Measurements from ENCODE around the gene ZFP42. TPM values are rescaled to one million over a fixed set of nuclear protein-coding genes. Genes with fewer than 3 reads are reported as not detected.

The ZFP42 gene
- total RNA-seq, 1 donor from 2014 or later, result under 0.01 TPM

DNA sequence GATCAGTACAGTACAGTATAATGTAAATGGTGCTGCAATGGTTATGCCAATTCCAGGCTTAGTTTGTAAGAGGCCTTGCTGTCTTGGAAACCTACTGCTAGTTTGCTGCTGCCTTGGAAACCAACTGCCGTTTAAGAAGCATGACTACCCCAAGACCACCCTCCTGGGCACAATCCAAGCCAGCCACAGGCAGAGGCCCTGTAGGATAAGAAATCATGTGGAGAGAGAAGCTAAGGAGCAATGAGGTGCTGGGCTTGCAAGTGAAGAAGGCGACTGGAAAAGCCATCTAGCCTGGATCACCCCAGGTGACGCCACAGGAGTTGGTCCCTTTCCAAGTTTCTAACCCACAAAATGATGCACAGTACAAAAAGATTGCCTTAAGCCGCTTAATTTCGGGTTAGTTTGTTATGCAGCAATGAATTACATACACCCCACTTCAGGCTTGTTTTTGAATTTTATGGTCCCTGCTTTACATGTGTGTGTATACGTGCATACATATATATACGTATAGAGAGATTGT is 16.9 kb downstream of the ZFP42 start:
- FAIRE-seq, result no peak
- TF ChIP-seq, protein P1, sequence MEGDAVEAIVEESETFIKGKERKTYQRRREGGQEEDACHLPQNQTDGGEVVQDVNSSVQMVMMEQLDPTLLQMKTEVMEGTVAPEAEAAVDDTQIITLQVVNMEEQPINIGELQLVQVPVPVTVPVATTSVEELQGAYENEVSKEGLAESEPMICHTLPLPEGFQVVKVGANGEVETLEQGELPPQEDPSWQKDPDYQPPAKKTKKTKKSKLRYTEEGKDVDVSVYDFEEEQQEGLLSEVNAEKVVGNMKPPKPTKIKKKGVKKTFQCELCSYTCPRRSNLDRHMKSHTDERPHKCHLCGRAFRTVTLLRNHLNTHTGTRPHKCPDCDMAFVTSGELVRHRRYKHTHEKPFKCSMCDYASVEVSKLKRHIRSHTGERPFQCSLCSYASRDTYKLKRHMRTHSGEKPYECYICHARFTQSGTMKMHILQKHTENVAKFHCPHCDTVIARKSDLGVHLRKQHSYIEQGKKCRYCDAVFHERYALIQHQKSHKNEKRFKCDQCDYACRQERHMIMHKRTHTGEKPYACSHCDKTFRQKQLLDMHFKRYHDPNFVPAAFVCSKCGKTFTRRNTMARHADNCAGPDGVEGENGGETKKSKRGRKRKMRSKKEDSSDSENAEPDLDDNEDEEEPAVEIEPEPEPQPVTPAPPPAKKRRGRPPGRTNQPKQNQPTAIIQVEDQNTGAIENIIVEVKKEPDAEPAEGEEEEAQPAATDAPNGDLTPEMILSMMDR (IDR thresholded peaks at IDR 0.05; ENCODE audit: insufficient read depth, low read length, severe bottlenecking), result no peak
- H3K27me3 ChIP-seq (ENCODE audit: control insufficient read depth, insufficient read depth, low read length), result no peaks in the 10 kb centered on the region
- H3K4me3 ChIP-seq (ENCODE audit: low read depth, low read length), result no peak overlapping the region
- no peaks in the 10 kb centered on the region for H3K36me3 ChIP-seq (ENCODE audit: control insufficient read depth, insufficient read depth, low read length)
- no peak for DNase-seq (ENCODE audit: low read depth)

DNA sequence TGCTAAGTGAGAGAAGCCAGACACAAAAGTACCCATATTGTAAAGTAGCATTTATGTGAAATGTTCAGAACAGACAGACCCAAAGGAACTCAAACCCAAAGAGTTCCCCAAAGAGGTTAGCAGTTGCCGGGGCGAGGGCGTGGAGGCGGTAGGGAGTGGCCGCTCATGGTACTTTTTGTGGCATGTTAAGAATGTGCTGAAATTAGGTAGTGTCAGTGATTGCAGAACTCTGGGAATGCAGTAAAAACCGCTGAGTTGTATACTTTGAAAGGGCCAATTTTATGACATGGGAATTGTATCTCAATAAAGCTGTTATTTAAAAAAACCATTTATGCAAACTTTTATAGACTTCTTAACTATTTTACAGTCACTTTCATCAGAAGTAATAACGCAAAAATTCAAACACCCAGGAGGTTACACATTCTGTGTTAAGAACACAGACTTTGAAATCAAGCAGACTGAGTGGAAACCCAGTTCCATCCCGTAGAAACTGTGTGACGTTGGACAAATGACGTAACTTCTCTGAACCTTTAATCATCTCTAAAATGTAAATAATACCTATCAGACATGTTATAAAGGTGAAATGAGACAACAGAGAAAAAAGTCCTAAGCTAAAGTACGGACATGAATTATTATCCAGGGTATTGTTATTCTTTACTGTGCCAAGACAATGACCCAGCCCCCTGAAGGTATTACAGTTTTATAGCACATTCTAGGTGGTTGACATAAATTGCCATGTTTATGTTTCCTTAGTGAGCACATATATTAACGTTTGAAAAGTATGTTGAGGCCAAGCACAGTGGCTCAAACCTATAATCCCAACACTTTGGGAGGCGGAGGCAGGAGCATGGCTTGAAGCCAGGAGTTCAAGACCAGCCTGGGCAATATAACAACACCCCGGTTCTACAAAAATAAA is 19.7 kb downstream of the ZFP42 start:
- no peak for DNase-seq (ENCODE audit: low read depth)
- TF ChIP-seq, protein P1 (IDR thresholded peaks at IDR 0.05; ENCODE audit: insufficient read depth, low read length, severe bottlenecking), result no peak

DNA sequence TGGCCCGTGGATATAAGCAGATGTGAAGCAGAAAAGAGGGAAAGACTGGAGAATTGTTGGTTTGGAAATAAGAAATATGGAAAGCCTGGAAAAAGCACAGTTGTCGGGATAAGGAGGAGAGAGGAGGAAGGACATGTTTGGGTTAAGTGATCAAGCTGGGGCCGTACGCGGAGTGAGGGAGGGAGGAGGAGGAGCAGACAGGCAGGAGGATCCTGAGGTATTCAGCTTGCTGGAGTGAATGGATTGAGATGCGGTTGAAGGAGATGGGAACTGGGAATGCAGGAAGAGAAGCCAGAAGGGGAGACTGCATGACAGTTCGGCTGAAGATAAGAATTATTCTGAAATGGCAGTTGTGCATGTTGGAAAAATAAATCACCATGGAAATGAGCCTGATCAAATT is 21.2 kb downstream of the ZFP42 start:
- no peaks in the 10 kb centered on the region for H3K36me3 ChIP-seq (ENCODE audit: control insufficient read depth, insufficient read depth, low read length)
- TF ChIP-seq, protein P1 (IDR thresholded peaks at IDR 0.05; ENCODE audit: insufficient read depth, low read length, severe bottlenecking), result no peak
- H3K4me3 ChIP-seq (ENCODE audit: low read depth, low read length), result no peak overlapping the region
- H3K27me3 ChIP-seq (ENCODE audit: control insufficient read depth, insufficient read depth, low read length), result no peaks in the 10 kb centered on the region
- DNase-seq (ENCODE audit: low read depth) (no peak), FAIRE-seq (no peak)

More for the DNA sequence above, 19.7 kb downstream of the ZFP42 start:
- FAIRE-seq, result no peak
- Histone ChIP-seq H3K36me3 (ENCODE audit: control insufficient read depth, insufficient read depth, low read length) (no peaks in the 10 kb centered on the region), H3K4me3 (ENCODE audit: low read depth, low read length) (no peak overlapping the region), H3K27me3 (ENCODE audit: control insufficient read depth, insufficient read depth, low read length) (no peaks in the 10 kb centered on the region)

DNA sequence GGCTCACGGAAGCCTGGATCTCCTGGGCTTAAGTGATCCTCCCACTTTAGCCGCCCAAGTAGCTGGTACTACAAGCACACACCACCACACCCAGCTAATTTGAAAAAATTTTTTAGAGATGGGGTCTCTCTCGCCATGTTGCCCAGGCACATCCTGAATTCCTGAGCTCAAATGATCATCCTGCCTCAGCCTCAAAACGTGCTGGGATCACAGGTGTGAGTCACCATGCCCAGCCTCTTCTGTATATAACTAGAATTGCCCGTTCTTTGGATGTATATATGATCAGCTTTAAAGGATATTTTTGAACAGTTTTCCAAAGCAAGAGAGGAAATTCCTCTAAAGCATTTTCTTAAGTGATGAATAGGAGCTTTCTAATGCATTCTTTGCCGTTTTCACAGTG is 22.7 kb downstream of the ZFP42 start:
- no peaks in the 10 kb centered on the region for H3K36me3 ChIP-seq (ENCODE audit: control insufficient read depth, insufficient read depth, low read length)
- no peaks in the 10 kb centered on the region for H3K27me3 ChIP-seq (ENCODE audit: control insufficient read depth, insufficient read depth, low read length)
- no peak for FAIRE-seq
- TF ChIP-seq, protein P1 (IDR thresholded peaks at IDR 0.05; ENCODE audit: insufficient read depth, low read length, severe bottlenecking), result no peak
- H3K4me3 ChIP-seq (ENCODE audit: low read depth, low read length), result no peak overlapping the region
- DNase-seq (ENCODE audit: low read depth), result no peak

DNA sequence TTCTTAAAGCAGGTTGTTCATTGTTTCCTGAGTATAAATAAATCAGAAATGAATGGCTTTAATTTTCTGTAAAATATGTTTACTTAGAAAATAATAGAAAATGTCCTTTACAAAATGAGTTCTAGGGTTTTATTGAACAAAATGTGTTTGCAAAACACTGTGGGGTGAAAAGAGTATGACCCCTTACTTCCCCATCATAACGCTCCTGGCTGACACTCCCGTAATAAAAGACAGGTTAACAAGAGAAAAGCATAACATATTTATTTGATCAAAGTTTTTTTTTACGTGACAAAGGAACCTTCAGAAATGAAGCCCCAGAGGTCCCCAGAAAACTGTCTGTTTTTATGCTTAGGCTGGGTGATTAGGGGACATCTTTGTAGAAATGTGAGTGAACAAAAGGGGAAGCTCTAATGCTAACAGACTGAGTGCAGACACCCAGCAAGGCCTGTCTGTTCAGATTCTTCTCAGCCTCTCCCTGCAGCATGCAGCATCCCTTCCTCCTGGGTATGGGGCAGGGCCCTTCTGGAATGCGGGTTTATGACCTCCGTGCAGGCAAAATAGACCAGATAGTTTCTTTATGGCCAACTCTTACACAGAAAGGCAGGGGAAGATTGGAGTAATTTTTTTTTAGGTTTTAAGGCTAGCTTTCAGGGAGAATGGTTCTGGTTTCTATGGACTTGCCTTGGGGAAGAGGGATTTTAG is 26.1 kb downstream of the ZFP42 start:
- TF ChIP-seq, protein P1 (IDR thresholded peaks at IDR 0.05; ENCODE audit: insufficient read depth, low read length, severe bottlenecking), result no peak
- H3K4me3 ChIP-seq (ENCODE audit: low read depth, low read length), result no peak overlapping the region
- H3K36me3 ChIP-seq (ENCODE audit: control insufficient read depth, insufficient read depth, low read length), result no peaks in the 10 kb centered on the region
- FAIRE-seq (no peak), DNase-seq (ENCODE audit: low read depth) (no peak)
- H3K27me3 ChIP-seq (ENCODE audit: control insufficient read depth, insufficient read depth, low read length), result no peaks in the 10 kb centered on the region

Measured in bronchial epithelial cell (primary cell).